ENCODE measurements around the gene SLC7A11. TPM values are rescaled to one million over a fixed set of nuclear protein-coding genes. Genes with fewer than 3 reads are reported as not detected.

Gene SLC7A11
- total and polyA plus RNA-seq, 2 experiments from 2014 or later, result 0.40 to 1.3 TPM

- H3K27me3 ChIP-seq, result no peaks in the 10 kb centered on the region
- H3K9me3 ChIP-seq (ENCODE audit: low read depth), result no peaks in the 10 kb centered on the region
- no peak for DNase-seq (ENCODE audit: low read depth in 1 of 2, low spot score in 1 of 2)
- H3K4me3 ChIP-seq, result no peak overlapping the region
- H3K36me3 ChIP-seq, result no peaks in the 10 kb centered on the region
- H3K27ac ChIP-seq, result no peak overlapping the region
- TF ChIP-seq, protein P1, sequence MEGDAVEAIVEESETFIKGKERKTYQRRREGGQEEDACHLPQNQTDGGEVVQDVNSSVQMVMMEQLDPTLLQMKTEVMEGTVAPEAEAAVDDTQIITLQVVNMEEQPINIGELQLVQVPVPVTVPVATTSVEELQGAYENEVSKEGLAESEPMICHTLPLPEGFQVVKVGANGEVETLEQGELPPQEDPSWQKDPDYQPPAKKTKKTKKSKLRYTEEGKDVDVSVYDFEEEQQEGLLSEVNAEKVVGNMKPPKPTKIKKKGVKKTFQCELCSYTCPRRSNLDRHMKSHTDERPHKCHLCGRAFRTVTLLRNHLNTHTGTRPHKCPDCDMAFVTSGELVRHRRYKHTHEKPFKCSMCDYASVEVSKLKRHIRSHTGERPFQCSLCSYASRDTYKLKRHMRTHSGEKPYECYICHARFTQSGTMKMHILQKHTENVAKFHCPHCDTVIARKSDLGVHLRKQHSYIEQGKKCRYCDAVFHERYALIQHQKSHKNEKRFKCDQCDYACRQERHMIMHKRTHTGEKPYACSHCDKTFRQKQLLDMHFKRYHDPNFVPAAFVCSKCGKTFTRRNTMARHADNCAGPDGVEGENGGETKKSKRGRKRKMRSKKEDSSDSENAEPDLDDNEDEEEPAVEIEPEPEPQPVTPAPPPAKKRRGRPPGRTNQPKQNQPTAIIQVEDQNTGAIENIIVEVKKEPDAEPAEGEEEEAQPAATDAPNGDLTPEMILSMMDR (IDR thresholded peaks at IDR 0.05; ENCODE audit: low read depth, low read length), result no peak
- H3K4me1 ChIP-seq (ENCODE audit: low read depth), result peaks cover 9% of the 10 kb centered on the region
These were observed 16.7 kb downstream of the SLC7A11 start for GRCh38 chr4:138225477-138225876.

DNA sequence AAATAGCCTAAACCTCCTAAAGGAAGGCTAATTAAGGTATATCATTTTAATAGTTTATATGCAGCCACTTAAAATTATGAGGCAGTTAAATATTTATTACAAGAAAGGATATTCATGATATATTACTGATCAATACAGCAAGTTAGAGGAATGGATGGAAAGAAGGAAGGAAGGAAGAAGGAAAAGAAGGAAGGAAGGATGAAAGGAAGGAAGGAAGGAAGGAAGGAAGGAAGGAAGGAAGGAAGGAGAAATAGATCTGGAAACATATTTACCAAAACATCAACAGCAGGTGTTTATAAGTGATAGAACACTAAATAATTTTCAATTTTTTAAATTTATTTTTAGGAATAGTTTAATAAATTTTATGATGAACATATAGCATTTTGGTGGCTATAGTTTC, 17.5 kb downstream of the SLC7A11 start:
- TF ChIP-seq, protein P1 (IDR thresholded peaks at IDR 0.05; ENCODE audit: low read depth, low read length), result no peak
- H3K4me3 ChIP-seq, result no peak overlapping the region
- H3K4me1 ChIP-seq (ENCODE audit: low read depth), result peaks cover 9% of the 10 kb centered on the region
- H3K36me3 ChIP-seq, result no peaks in the 10 kb centered on the region
- DNase-seq (ENCODE audit: low read depth in 1 of 2, low spot score in 1 of 2), result no peak
- H3K9me3 ChIP-seq (ENCODE audit: low read depth), result no peaks in the 10 kb centered on the region
- no peak overlapping the region for H3K27ac ChIP-seq
- H3K27me3 ChIP-seq, result no peaks in the 10 kb centered on the region

DNA sequence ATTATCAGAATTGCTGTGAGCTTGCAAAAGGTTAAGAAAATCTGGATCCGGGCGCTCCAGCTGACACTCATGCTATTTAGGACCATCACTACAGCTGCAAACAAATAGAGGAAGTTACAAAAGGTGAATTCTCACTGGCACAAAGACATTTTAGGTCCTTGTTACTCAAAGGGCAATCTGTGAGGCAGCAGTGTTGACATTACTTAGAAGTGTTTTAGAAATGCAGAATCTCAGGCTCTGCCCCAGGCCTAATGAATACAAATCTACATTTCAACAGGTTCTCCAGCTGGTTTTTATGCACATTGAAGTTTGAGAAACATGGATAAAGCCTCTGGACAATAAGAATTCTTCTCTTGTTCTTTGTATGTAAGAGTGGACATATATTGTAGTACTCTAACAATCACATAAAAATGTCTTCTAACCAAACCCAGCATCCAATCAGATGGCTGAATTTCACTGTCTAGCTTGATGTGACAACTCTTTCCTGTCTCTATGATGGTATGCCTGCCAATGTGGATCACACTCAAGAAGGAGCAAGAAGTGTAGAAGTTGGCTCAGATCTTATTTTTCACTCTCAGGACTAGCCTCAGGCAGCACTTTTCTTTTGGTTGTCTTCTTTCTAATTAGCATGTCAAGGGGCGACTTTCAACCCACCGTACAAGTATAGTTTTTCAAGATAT, 18.8 kb downstream of the SLC7A11 start:
- TF ChIP-seq, protein P1 (IDR thresholded peaks at IDR 0.05; ENCODE audit: low read depth, low read length), result no peak
- no peaks in the 10 kb centered on the region for H3K36me3 ChIP-seq
- no peak overlapping the region for H3K4me3 ChIP-seq
- no peaks in the 10 kb centered on the region for H3K9me3 ChIP-seq (ENCODE audit: low read depth)
- H3K4me1 ChIP-seq (ENCODE audit: low read depth), result peaks cover 9% of the 10 kb centered on the region
- H3K27me3 ChIP-seq, result no peaks in the 10 kb centered on the region
- no peak for DNase-seq (ENCODE audit: low read depth in 1 of 2, low spot score in 1 of 2)
- peak overlapping the region; percentile 7 for H3K27ac ChIP-seq

DNA sequence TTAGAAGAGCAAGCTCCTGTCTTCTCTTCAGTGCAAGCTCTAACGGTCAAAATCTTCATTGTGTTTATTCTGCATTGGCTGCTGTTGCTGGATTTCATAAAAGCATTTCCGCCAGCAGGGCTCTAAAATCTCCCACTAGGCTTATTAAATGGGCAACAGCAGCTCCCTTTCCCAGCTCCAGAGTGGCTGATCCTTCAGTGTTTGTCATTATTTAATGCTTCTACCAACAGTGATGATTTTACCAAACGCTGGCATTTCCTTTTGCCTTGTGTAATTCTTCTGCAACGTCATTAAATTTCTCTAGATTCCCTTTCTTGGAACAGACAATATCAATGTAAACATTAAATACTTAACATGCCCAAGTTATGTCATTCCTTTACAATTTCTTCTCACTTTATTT, 20.1 kb downstream of the SLC7A11 start:
- Histone ChIP-seq H3K36me3 (no peaks in the 10 kb centered on the region), H3K27me3 (no peaks in the 10 kb centered on the region), H3K27ac (no peak overlapping the region), H3K4me3 (no peak overlapping the region), H3K4me1 (ENCODE audit: low read depth) (peaks cover 9% of the 10 kb centered on the region), H3K9me3 (ENCODE audit: low read depth) (no peaks in the 10 kb centered on the region)
- DNase-seq (ENCODE audit: low read depth in 1 of 2, low spot score in 1 of 2), result peak in 1 of 2 donors; percentile 82
- TF ChIP-seq, protein P1 (IDR thresholded peaks at IDR 0.05; ENCODE audit: low read depth, low read length), result no peak

- peaks cover 14% of the 10 kb centered on the region for H3K4me1 ChIP-seq (ENCODE audit: low read depth)
These were observed 23.2 kb downstream of the SLC7A11 start for GRCh38 chr4:138218976-138219375.

More at GRCh38 chr4:138218976-138219375, 23.2 kb downstream of the SLC7A11 start:
- H3K36me3 ChIP-seq, result no peaks in the 10 kb centered on the region
- no peak for DNase-seq (ENCODE audit: low read depth in 1 of 2, low spot score in 1 of 2)
- no peaks in the 10 kb centered on the region for H3K27me3 ChIP-seq
- TF ChIP-seq, protein P1 (IDR thresholded peaks at IDR 0.05; ENCODE audit: low read depth, low read length), result no peak
- no peak overlapping the region for H3K4me3 ChIP-seq
- H3K9me3 ChIP-seq (ENCODE audit: low read depth), result no peaks in the 10 kb centered on the region
- no peak overlapping the region for H3K27ac ChIP-seq

All from cardiac muscle cell (in vitro differentiated cells and primary cell).